ENCODE measurements around the gene LPA.
"Not testable (repeated sequence)": the region's sequence is repeated elsewhere in the genome, so short reads cannot be mapped to it uniquely, and the experiment has no call there.

DNA sequence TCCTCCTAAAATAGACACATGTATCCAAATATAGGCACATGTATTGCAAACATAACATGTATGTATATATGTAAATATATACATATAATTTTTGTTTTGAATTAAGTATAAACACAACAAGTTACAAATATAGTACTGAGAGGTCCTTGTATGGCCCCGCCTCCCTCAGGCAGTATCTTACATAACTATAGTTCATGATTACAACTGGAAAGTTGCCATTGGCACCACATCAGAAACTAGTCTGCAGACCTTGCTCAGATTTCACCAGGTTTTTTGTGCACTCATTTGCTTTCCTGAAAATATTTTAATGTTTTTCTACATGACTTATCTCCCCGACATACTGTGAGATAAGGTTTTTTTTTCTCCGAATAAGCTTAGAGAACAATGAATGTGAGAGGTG, 32.8 kb upstream of the LPA start:
- TF ChIP-seq, protein P1, sequence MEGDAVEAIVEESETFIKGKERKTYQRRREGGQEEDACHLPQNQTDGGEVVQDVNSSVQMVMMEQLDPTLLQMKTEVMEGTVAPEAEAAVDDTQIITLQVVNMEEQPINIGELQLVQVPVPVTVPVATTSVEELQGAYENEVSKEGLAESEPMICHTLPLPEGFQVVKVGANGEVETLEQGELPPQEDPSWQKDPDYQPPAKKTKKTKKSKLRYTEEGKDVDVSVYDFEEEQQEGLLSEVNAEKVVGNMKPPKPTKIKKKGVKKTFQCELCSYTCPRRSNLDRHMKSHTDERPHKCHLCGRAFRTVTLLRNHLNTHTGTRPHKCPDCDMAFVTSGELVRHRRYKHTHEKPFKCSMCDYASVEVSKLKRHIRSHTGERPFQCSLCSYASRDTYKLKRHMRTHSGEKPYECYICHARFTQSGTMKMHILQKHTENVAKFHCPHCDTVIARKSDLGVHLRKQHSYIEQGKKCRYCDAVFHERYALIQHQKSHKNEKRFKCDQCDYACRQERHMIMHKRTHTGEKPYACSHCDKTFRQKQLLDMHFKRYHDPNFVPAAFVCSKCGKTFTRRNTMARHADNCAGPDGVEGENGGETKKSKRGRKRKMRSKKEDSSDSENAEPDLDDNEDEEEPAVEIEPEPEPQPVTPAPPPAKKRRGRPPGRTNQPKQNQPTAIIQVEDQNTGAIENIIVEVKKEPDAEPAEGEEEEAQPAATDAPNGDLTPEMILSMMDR (conservative IDR thresholded peaks at IDR 0.05) = not testable (repeated sequence)
- TF ChIP-seq EZH2 (IDR thresholded peaks at IDR 0.05; ENCODE audit: low read depth) = not testable (repeated sequence)

Data from PC-9 (cell line).